Measurements from ENCODE around the gene CACNA1S. TPM values are rescaled to one million over a fixed set of nuclear protein-coding genes. Genes with fewer than 3 reads are reported as not detected.

Gene CACNA1S
- total and polyA plus RNA-seq, 2 donors (not counting 1 experiment from before 2014, with no cell fraction given): not detected

DNA sequence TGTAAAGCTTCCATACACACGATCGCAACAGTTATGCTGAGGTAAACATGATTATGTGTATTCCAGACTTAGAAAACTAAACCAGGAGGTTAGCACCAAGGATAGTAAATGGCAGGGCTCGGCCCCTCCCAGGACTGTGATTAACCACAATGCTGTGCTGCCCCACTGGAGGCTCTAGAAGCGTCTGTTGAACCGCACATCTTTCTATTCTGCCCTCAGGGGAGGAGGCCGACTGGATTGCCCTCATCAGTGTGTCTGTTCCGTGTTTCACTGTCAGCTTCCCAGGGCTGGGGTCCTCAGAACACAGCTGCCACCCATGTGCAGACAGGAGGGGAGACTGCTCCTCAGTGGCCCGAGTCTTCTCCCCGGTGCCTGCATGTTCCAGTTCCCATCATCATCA lies 27.5 kb upstream of the CACNA1S start:
- no peak overlapping the region for H3K9ac ChIP-seq (ENCODE audit: low read length)
- intact Hi-C loops (cut with micrococcal nuclease): no loop called here
- TF ChIP-seq EZH2 (IDR thresholded peaks at IDR 0.05; ENCODE audit: borderline replicate concordance, insufficient read depth, low read depth, low read length, poor library complexity, severe bottlenecking): no peak
- TF ChIP-seq, protein P1, sequence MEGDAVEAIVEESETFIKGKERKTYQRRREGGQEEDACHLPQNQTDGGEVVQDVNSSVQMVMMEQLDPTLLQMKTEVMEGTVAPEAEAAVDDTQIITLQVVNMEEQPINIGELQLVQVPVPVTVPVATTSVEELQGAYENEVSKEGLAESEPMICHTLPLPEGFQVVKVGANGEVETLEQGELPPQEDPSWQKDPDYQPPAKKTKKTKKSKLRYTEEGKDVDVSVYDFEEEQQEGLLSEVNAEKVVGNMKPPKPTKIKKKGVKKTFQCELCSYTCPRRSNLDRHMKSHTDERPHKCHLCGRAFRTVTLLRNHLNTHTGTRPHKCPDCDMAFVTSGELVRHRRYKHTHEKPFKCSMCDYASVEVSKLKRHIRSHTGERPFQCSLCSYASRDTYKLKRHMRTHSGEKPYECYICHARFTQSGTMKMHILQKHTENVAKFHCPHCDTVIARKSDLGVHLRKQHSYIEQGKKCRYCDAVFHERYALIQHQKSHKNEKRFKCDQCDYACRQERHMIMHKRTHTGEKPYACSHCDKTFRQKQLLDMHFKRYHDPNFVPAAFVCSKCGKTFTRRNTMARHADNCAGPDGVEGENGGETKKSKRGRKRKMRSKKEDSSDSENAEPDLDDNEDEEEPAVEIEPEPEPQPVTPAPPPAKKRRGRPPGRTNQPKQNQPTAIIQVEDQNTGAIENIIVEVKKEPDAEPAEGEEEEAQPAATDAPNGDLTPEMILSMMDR (IDR thresholded peaks at IDR 0.05): no peak
- no peak overlapping the region for H3K4me2 ChIP-seq (replicated peaks; ENCODE audit: low read depth, low read length, poor library complexity, severe bottlenecking)
- no peaks in the 10 kb centered on the region for H4K20me1 ChIP-seq (ENCODE audit: control insufficient read depth, insufficient read depth, low read length, poor library complexity, severe bottlenecking)
- no peaks in the 10 kb centered on the region for H3K9me3 ChIP-seq (ENCODE audit: control extremely low read depth in 1 of 3, control insufficient read depth in 2 of 3, insufficient read depth in 1 of 3, low read length in 2 of 3)
- H2AFZ ChIP-seq (ENCODE audit: insufficient read depth, low read depth, low read length, poor library complexity, severe bottlenecking): no peak overlapping the region
- DNase-seq: no peak
- H3K4me1 ChIP-seq (ENCODE audit: control insufficient read depth in 2 of 2, insufficient read depth in 2 of 2, low read length in 2 of 2): peaks cover 0 to 6% of the 10 kb centered on the region in 2 donors
- Mint-ChIP-seq H3K4me1 (peaks cover 4% of the 10 kb centered on the region), H3K9me3 (ENCODE audit: insufficient read depth) (no peaks in the 10 kb centered on the region), H3K4me3 (no peak overlapping the region), H3K27ac (no peak overlapping the region), H3K27me3 (no peaks in the 10 kb centered on the region)
- POLR2A ChIA-PET: no interaction called here
- ATAC-seq (ENCODE audit: low read depth): no peak
- H3K27ac ChIP-seq (ENCODE audit: low read length in 2 of 2): no peak overlapping the region
- no peaks in the 10 kb centered on the region for H3K27me3 ChIP-seq (replicated peaks in 1 of 4; ENCODE audit: control extremely low read depth in 1 of 4, control insufficient read depth in 3 of 4, insufficient read depth in 4 of 4, low read length in 3 of 4)
- peaks cover 0 to 39% of the 10 kb centered on the region in 2 experiments for H3K36me3 ChIP-seq (replicated peaks in 1 of 2; ENCODE audit: control extremely low read depth in 1 of 2, control insufficient read depth in 1 of 2, extremely low read depth in 1 of 2, insufficient read depth in 2 of 2, low read length in 1 of 2)
- 84% methylated on average over 8 of the region's 9 CpGs for WGBS (ENCODE audit: insufficient coverage)
- H3K79me2 ChIP-seq (ENCODE audit: control insufficient read depth, insufficient read depth, low read length): no peaks in the 10 kb centered on the region
- no peak overlapping the region for H3K4me3 ChIP-seq (ENCODE audit: control extremely low read depth in 1 of 5, extremely low read depth in 1 of 5, insufficient read depth in 1 of 5, low read depth in 2 of 5, low read length in 4 of 5)
- CTCF ChIA-PET: no interaction called here

DNA sequence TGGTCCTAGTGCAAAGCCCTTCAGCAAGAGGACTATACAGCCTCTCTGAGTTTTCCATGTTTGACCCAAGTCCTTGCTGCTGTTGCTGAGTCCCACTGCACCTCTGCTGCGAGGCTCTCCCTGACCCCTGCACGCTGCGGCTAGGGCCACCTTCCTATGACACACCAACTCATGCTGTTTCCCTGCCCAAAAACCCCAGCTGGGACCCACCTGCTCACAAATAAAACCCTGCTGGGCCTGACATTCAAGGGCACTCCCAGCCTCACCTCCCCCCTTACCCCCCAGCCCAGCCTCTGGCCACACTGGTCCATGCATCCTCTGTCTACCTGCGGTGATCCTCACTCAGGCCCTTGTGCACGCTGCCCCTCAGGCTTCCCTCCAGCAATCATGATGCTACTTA lies 27.1 kb upstream of the CACNA1S start:
- Histone ChIP-seq H3K4me2 (replicated peaks; ENCODE audit: low read depth, low read length, poor library complexity, severe bottlenecking) (no peak overlapping the region), H3K36me3 (replicated peaks in 1 of 2; ENCODE audit: control extremely low read depth in 1 of 2, control insufficient read depth in 1 of 2, extremely low read depth in 1 of 2, insufficient read depth in 2 of 2, low read length in 1 of 2) (peaks cover 0 to 34% of the 10 kb centered on the region in 2 experiments), H3K9ac (ENCODE audit: low read length) (no peak overlapping the region), H3K9me3 (ENCODE audit: control extremely low read depth in 1 of 3, control insufficient read depth in 2 of 3, insufficient read depth in 1 of 3, low read length in 2 of 3) (no peaks in the 10 kb centered on the region), H3K27me3 (replicated peaks in 1 of 4; ENCODE audit: control extremely low read depth in 1 of 4, control insufficient read depth in 3 of 4, insufficient read depth in 4 of 4, low read length in 3 of 4) (no peaks in the 10 kb centered on the region), H4K20me1 (ENCODE audit: control insufficient read depth, insufficient read depth, low read length, poor library complexity, severe bottlenecking) (no peaks in the 10 kb centered on the region), H3K4me3 (ENCODE audit: control extremely low read depth in 1 of 5, extremely low read depth in 1 of 5, insufficient read depth in 1 of 5, low read depth in 2 of 5, low read length in 4 of 5) (no peak overlapping the region), H2AFZ (ENCODE audit: insufficient read depth, low read depth, low read length, poor library complexity, severe bottlenecking) (no peak overlapping the region), H3K4me1 (ENCODE audit: control insufficient read depth in 2 of 2, insufficient read depth in 2 of 2, low read length in 2 of 2) (peaks cover 0 to 6% of the 10 kb centered on the region in 2 donors), H3K27ac (ENCODE audit: low read length in 2 of 2) (no peak overlapping the region), H3K79me2 (ENCODE audit: control insufficient read depth, insufficient read depth, low read length) (no peaks in the 10 kb centered on the region)
- Mint-ChIP-seq H3K27me3 (no peaks in the 10 kb centered on the region), H3K4me3 (no peak overlapping the region), H3K27ac (no peak overlapping the region), H3K4me1 (peaks cover 4% of the 10 kb centered on the region), H3K9me3 (ENCODE audit: insufficient read depth) (no peaks in the 10 kb centered on the region)
- ChIA-PET POLR2A (no interaction called here), CTCF (interaction anchor here (1.2 kb wide), 1 partner anchor 10 kb away, joined by 3 read pairs; no protein-coding TSS in a partner anchor)
- DNase-seq (no peak), ATAC-seq (ENCODE audit: low read depth) (no peak)
- TF ChIP-seq, protein P1 (IDR thresholded peaks at IDR 0.05): no peak
- no peak for TF ChIP-seq EZH2 (IDR thresholded peaks at IDR 0.05; ENCODE audit: borderline replicate concordance, insufficient read depth, low read depth, low read length, poor library complexity, severe bottlenecking)
- WGBS (ENCODE audit: insufficient coverage): 97% methylated on average over 5 of the region's 5 CpGs
- intact Hi-C loops (cut with micrococcal nuclease): no loop called here

All from B cell (primary cell).